22Rv1 (cell line): ENCODE measurements around the gene S1PR4.

Experiments
- ZFX ChIP-seq: fragments of 450-650 bp; IDR thresholded peaks from 2 replicates; pipeline ENCODE4 v1.6.1; 2017; ENCODE audit warnings: antibody characterized with exemption, borderline replicate concordance
- TF ChIP-seq, protein P1 (sequence below): fragments of 450-650 bp; IDR thresholded peaks from 2 replicates; pipeline ENCODE4 v1.5.1; 2017; ENCODE audit warnings: mild to moderate bottlenecking

DNA sequence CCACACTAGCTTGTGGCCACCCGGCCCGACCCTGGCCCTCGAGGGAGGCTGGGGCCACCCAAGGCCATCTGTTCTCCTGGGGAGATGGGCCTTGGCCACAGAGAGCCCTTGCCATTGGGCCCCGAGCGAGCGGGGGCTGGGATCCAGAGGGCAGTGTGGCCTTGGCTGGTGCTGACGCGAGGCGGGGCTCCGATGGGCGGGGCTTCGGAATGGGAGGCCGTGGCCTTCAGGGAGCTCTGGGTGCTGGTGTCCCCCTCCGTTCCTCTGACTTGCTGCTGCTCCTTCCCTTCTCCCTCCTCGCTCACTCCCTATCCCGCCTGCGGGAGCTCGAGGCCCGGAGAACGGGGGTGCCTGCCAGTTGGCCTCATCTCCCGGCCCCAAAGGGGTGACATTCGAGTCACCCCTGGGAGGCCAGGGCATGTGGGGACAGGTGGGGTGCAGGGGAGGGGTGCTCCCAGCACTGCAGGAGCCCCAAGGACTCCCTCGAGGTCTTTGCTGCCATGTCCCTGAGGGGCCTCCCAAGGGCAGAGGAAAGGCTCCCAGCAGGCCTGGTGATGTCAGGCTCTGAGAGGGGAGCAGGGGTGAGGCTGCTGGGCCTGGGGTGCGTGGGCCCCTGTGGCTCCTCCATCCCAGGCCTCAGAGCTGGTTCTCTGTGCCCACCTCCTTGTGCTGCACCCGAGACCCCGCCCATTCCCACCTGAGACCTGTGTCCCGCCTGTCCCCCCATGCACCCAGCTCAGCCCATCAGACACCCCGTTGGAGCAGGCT lies 11.3 kb downstream of the S1PR4 start:
- TF ChIP-seq, protein P1, sequence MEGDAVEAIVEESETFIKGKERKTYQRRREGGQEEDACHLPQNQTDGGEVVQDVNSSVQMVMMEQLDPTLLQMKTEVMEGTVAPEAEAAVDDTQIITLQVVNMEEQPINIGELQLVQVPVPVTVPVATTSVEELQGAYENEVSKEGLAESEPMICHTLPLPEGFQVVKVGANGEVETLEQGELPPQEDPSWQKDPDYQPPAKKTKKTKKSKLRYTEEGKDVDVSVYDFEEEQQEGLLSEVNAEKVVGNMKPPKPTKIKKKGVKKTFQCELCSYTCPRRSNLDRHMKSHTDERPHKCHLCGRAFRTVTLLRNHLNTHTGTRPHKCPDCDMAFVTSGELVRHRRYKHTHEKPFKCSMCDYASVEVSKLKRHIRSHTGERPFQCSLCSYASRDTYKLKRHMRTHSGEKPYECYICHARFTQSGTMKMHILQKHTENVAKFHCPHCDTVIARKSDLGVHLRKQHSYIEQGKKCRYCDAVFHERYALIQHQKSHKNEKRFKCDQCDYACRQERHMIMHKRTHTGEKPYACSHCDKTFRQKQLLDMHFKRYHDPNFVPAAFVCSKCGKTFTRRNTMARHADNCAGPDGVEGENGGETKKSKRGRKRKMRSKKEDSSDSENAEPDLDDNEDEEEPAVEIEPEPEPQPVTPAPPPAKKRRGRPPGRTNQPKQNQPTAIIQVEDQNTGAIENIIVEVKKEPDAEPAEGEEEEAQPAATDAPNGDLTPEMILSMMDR = no peak
- no peak for TF ChIP-seq ZFX
